Activated T-cell treated with anti-CD3 and anti-CD28 coated beads, Interleukin-2, amount 50 U/mL, for 4 hours (primary cell): ENCODE results near the gene RIPOR2. TPM values are rescaled to one million over a fixed set of nuclear protein-coding genes. Genes with fewer than 3 reads are reported as not detected.
"Not testable (repeated sequence)": the region's sequence is repeated elsewhere in the genome, so short reads cannot be mapped to it uniquely, and the experiment has no call there.

Experiments
- ATAC-seq, 2 donors: fragments of 200-7000 bp; cut with Tn5 transposase; one replicate each; pipeline ENCODE4 v1.10.0; 2021
- DNase-seq: peaks from one replicate; pipeline ENCODE4 v3.0.0-alpha.2; 2020
- H3K27me3 Mint-ChIP-seq: one replicate; pipeline ENCODE4 v1.8.0; 2021; ENCODE audit warnings: low read depth, mixed read lengths
- H3K36me3 Mint-ChIP-seq: one replicate; pipeline ENCODE4 v1.8.0; 2022; ENCODE audit warnings: mixed read lengths; ENCODE audit not compliant: insufficient read depth
- H3K4me1 Mint-ChIP-seq: one replicate; pipeline ENCODE4 v1.8.0; 2021; ENCODE audit warnings: low read depth, mixed read lengths
- H3K4me3 Mint-ChIP-seq: one replicate; pipeline ENCODE4 v1.8.0; 2021; ENCODE audit warnings: mild to moderate bottlenecking, moderate library complexity, mixed read lengths
- H3K9me3 Mint-ChIP-seq: one replicate; pipeline ENCODE4 v1.8.0; 2021; ENCODE audit warnings: mixed read lengths
- total RNA-seq, 3 donors: library from RNA; stranded (reverse); gene quantifications; one replicate each; pipeline ENCODE4 v1.2.1, GENCODE V29; 2021

RIPOR2 gene
- total RNA-seq, 3 donors from 2014 or later, result 14.7 to 17.4 (median 16.8) TPM

DNA sequence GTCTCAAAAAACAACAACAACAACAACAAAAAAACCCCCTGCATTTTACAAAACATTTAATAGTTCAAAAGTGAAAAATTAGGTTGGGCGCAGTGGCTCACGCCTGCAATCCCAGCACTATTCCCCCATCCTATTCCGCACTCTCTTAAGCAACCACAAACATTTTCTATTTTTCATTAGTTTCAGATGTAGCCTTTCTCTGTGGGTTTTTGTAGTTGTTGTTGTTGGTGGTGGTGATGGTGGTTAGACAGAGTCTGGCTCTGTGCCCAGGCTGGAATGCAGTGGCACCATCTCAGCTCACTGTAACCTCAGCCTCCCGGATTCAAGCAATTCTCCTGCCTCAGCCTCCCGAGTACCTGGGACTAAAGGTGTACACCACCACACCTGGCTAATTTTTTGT, 167.4 kb downstream of the RIPOR2 start:
- Mint-ChIP-seq H3K27me3 (no peaks in the 10 kb centered on the region), H3K4me1 (no peaks in the 10 kb centered on the region), H3K4me3 (no peak overlapping the region), H3K36me3 (no peaks in the 10 kb centered on the region), H3K9me3 (no peaks in the 10 kb centered on the region)
- ATAC-seq, result no peak
- no peak for DNase-seq

DNA sequence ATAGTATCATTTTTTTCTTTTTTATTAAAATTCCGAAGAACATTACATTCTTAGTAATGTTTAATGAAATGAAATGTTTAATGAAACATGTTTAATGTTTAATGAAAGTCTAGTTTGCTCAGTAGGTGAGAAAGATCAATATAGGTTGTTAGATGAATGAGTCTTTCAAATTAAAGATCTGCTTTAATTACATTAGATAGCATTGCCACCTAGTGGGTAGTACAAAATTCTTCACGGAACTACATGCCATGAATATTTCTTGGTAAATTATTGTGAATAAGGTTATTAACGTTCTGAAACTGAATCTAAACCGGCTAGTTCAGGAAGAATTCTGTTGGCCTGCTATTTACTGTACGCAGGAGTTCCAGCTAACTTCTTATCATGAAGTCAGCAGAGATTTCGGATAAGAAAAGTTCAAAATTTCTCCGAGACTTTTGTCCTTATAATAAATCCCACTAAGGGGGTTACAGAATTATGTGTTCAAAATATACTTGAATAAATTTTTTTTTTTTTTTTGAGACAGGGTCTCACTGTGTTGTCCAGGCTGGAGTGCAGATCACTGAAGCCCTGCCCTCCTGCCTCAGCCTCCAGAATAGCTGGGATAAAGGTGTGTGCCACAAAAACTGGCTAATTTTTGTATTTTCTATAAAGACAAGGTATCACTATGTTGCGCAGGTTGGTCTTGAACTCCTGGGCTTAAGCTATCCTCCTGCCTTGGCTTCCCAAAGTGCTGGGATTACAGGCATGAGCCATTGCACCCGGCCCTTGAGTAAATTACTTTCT, 168.9 kb downstream of the RIPOR2 start:
- no peak for DNase-seq
- Mint-ChIP-seq H3K9me3 (no peaks in the 10 kb centered on the region), H3K36me3 (no peaks in the 10 kb centered on the region), H3K27me3 (no peaks in the 10 kb centered on the region), H3K4me1 (peaks cover 2% of the 10 kb centered on the region), H3K4me3 (no peak overlapping the region)
- ATAC-seq, result peak; percentile 66 to 70

DNA sequence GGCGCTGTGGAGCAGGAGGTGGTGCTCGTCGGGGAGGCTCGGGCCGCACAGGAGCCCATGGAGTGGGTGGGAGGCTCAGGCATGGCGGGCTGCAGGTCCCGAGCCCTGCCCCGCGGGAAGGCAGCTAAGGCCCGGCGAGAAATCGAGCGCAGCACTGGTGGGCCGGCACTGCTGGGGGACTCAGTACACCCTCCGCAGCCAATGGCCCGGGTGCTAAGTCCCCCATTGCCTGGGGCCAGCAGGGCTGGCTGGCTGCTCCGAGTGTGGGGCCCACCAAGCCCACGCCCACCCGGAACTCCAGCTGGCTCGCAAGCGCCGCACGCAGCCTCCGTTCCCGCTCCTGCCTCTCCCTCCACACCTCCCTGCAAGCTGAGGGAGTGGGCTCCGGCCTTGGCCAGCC, 169.8 kb downstream of the RIPOR2 start:
- not testable (repeated sequence) for DNase-seq, H3K27me3 Mint-ChIP-seq, H3K4me1 Mint-ChIP-seq, H3K4me3 Mint-ChIP-seq, H3K36me3 Mint-ChIP-seq, H3K9me3 Mint-ChIP-seq, ATAC-seq

DNA sequence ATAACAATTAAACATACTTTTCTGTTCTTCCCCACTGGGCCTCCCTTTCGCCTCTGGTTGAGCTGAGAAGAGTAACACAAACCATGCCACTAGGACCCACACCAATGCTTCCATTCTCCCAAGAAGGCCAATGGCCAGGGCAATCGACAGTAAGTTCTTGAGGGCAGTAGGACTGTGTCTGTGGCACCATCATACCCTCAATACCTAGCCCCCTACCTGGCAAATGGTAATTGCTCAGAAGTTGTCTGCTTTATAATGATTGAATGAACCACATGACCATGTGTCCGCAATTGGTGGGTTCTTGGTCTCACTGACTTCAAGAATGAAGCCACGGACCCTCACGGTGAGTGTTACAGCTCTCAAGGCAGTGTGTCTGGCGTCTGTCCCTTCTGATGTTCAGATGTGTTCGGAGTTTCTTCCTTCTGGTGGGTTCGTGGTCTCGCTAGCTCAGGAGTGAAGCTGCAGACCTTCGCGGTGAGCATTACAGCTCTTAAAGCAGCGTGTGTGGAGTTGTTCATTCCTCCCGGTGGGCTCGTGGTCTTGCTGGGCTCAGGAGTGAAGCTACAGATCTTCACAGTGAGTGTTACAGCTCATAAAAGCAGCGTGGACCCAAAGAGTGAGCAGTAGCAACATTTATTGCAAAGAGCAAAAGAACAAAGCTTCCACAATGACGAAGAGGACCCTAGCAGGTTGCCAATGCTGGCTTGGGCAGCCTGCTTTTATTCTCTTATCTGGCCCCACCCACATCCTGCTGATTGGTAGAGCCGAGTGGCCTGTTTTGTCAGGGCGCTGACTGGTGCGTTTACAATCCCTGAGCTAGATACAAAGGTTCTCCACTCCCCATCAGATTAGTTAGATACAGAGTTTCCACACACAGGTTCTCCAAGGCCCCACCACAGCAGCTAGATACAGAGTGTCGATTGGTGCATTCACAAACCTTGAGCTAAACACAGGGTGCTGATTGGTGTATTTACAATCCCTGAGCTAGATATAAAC, 170.6 kb downstream of the RIPOR2 start:
- not testable (repeated sequence) for H3K27me3 Mint-ChIP-seq, H3K4me1 Mint-ChIP-seq, H3K4me3 Mint-ChIP-seq, DNase-seq, H3K9me3 Mint-ChIP-seq, ATAC-seq, H3K36me3 Mint-ChIP-seq

DNA sequence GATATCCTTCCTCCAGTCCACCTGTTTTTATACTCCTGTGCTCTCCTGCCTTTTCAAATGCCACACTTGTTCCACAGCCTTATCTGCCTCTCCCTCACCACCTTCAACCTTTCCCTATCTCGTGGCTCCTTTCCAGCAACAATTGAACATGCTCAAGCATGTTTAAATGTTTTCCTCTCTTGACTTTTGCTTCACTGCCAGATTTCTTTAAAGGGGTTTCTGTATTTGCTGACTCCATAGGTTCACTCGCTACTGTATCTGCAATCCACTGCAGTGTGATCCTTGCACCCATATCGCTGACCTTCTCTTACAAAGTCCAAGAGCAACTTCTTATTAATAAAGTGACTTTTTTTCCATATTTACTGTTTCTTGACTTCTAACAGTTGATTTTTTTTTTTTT, 172.2 kb downstream of the RIPOR2 start:
- Mint-ChIP-seq H3K9me3 (no peaks in the 10 kb centered on the region), H3K27me3 (no peaks in the 10 kb centered on the region), H3K4me3 (no peak overlapping the region), H3K4me1 (peaks cover 3% of the 10 kb centered on the region), H3K36me3 (no peaks in the 10 kb centered on the region)
- ATAC-seq (no peak), DNase-seq (no peak)

GRCh38 chr6:24761851-24762250, 173.9 kb downstream of the RIPOR2 start:
- Mint-ChIP-seq H3K36me3 (no peaks in the 10 kb centered on the region), H3K27me3 (no peaks in the 10 kb centered on the region), H3K4me1 (peaks cover 3% of the 10 kb centered on the region), H3K4me3 (no peak overlapping the region), H3K9me3 (no peaks in the 10 kb centered on the region)
- ATAC-seq, result no peak
- DNase-seq, result no peak

DNA sequence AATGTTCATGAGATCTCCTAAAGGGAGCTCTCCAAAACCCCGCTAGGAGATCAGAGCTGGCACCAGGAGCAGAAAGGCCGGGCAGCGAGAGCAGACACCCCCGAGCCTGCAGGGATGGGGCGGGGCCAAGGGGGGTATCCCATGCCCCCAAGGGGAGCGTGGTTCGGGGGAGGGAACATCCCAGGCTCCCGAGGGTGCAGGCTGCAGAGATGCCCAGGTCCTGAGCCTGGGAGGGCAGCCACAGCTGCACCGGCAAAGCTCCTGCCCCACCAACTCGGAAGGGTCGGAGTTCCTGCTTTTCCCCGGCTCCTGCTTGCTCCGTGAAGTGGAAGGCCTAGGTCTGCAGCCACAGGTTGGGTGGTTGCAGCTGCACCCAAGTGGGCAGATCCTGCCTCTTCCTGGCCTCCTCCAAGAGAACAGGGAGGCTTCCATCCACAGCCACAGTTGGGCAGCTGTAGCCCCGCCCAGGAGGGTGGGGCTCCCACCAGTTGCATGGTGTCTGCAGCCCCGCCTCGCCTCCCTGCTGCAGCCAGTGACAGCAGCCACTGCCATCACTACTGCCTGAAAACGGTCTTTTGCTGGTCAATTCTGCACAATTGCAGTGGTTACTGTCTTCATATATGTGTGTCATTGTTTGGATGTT, 174.4 kb downstream of the RIPOR2 start:
- Mint-ChIP-seq H3K27me3 (no peaks in the 10 kb centered on the region), H3K4me1 (peaks cover 3% of the 10 kb centered on the region), H3K9me3 (no peaks in the 10 kb centered on the region), H3K4me3 (no peak overlapping the region), H3K36me3 (no peaks in the 10 kb centered on the region)
- peak in 1 of 2 donors; percentile 62 for ATAC-seq
- DNase-seq, result no peak

- DNase-seq (no peak), ATAC-seq (no peak)
- Mint-ChIP-seq H3K9me3 (no peaks in the 10 kb centered on the region), H3K27me3 (no peaks in the 10 kb centered on the region), H3K36me3 (no peaks in the 10 kb centered on the region), H3K4me3 (no peak overlapping the region), H3K4me1 (peaks cover 3% of the 10 kb centered on the region)
These were observed 175.6 kb downstream of the RIPOR2 start for GRCh38 chr6:24760210-24760609.

- ATAC-seq (no peak), DNase-seq (no peak)
- Mint-ChIP-seq H3K4me1 (peaks cover 3% of the 10 kb centered on the region), H3K9me3 (no peaks in the 10 kb centered on the region), H3K27me3 (no peaks in the 10 kb centered on the region), H3K36me3 (no peaks in the 10 kb centered on the region), H3K4me3 (no peak overlapping the region)
These were observed 176.0 kb downstream of the RIPOR2 start for GRCh38 chr6:24759718-24760117.

- Mint-ChIP-seq H3K4me1 (peaks cover 3% of the 10 kb centered on the region), H3K36me3 (no peaks in the 10 kb centered on the region), H3K27me3 (peaks cover 3% of the 10 kb centered on the region), H3K4me3 (no peak overlapping the region), H3K9me3 (no peaks in the 10 kb centered on the region)
- DNase-seq (no peak), ATAC-seq (no peak)
These were observed 178.1 kb downstream of the RIPOR2 start for GRCh38 chr6:24757611-24758010.

DNA sequence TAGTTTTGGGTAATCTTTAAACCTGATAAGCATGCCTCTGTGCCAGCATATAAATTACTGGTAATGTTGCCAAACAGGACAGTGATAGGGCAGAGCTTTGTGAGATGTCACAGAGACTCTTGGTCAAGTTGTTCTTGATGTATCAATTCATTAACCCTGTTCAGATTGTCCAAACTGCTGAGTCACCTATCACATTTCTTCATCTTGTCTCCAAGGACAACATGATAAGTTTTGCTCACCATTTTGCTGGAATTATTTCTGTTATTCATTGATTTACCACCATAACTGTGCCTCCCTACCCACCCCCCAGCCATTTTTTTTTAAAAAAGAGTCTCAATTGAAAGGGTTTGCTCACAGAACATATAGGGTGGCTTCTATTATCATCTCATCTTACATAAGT, 180.5 kb downstream of the RIPOR2 start:
- DNase-seq (no peak), ATAC-seq (no peak)
- no peak overlapping the region for H3K4me3 Mint-ChIP-seq
- H3K36me3 Mint-ChIP-seq, result no peaks in the 10 kb centered on the region
- no peaks in the 10 kb centered on the region for H3K9me3 Mint-ChIP-seq
- no peaks in the 10 kb centered on the region for H3K4me1 Mint-ChIP-seq
- peaks cover 3% of the 10 kb centered on the region for H3K27me3 Mint-ChIP-seq

DNA sequence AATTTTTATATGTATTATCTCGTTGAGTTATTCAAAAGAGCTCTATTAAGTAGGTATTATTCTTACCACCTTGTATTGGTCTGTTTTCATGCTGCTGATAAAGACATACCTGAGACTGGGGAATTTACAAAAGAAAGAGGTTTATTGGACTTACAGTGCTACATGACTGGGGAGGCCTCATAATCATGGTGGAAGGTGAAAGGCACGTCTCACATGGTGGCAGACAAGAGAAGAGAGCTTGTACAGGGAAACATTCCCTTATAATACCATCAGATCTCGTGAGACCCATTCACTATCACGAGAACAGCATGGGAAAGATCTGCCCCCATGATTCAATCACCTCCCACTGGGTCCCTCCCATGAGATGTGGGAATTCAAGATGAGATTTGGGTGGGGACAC, 181.4 kb downstream of the RIPOR2 start:
- not testable (repeated sequence) for H3K4me1 Mint-ChIP-seq, H3K4me3 Mint-ChIP-seq, H3K27me3 Mint-ChIP-seq, H3K9me3 Mint-ChIP-seq, ATAC-seq, DNase-seq, H3K36me3 Mint-ChIP-seq
